H9 (cell line): Measurements from ENCODE around the gene CCDC70. TPM values are rescaled to one million over a fixed set of nuclear protein-coding genes. Genes with fewer than 3 reads are reported as not detected.

ENCODE experiments used
- DNase-seq: peaks from one replicate; pipeline ENCODE4 v3.0.0-alpha.2; 2017
- H2AFZ ChIP-seq: one replicate; pipeline ENCODE4 v1.6.1; 2013; ENCODE audit warnings: mild to moderate bottlenecking, low read length, control low read depth, moderate library complexity
- H2AK5ac ChIP-seq: 2 replicates; pipeline ENCODE4 v1.6.1; 2013; ENCODE audit warnings: low read length, control low read depth, mixed read lengths; ENCODE audit not compliant: insufficient read length
- H2BK120ac ChIP-seq: one replicate; pipeline ENCODE4 v1.6.1; 2013; ENCODE audit warnings: low read depth, mild to moderate bottlenecking, low read length, control low read depth, inconsistent platforms; ENCODE audit not compliant: poor library complexity, severe bottlenecking
- H2BK12ac ChIP-seq: 2 replicates; pipeline ENCODE4 v1.6.1; 2013; ENCODE audit warnings: low read length, control low read depth, mixed read lengths, low read depth; ENCODE audit not compliant: insufficient read length
- H2BK15ac ChIP-seq: 2 replicates; pipeline ENCODE4 v1.6.1; 2013; ENCODE audit warnings: low read depth, low read length, control low read depth
- H2BK20ac ChIP-seq: one replicate; pipeline ENCODE4 v1.6.1; 2013; ENCODE audit warnings: low read depth, mild to moderate bottlenecking, low read length, control low read depth, inconsistent platforms; ENCODE audit not compliant: poor library complexity, severe bottlenecking
- H2BK5ac ChIP-seq: 2 replicates; pipeline ENCODE4 v1.6.1; 2013; ENCODE audit warnings: low read length, control low read depth, mixed read lengths; ENCODE audit not compliant: insufficient read length
- H3K14ac ChIP-seq: 2 replicates; pipeline ENCODE4 v1.6.1; 2013; ENCODE audit warnings: low read length, control low read depth; ENCODE audit not compliant: insufficient read depth
- H3K18ac ChIP-seq: 2 replicates; pipeline ENCODE4 v1.6.1; 2013; ENCODE audit warnings: low read depth, mild to moderate bottlenecking, mixed read lengths, low read length, control low read depth; ENCODE audit not compliant: insufficient read length
- H3K23ac ChIP-seq: 2 replicates; pipeline ENCODE4 v1.6.1; 2013; ENCODE audit warnings: low read length, control low read depth, mixed read lengths, low read depth; ENCODE audit not compliant: insufficient read length
- H3K23me2 ChIP-seq: 2 replicates; pipeline ENCODE4 v1.6.1; 2013; ENCODE audit warnings: low read depth, mild to moderate bottlenecking, mixed read lengths, low read length, control low read depth; ENCODE audit not compliant: insufficient read length, poor library complexity, severe bottlenecking
- H3K27ac ChIP-seq: 2 replicates; pipeline ENCODE4 v1.5.1; 2013; ENCODE audit warnings: low read length, control low read depth, mixed read lengths, low read depth; ENCODE audit not compliant: insufficient read length
- H3K27me3 ChIP-seq: 2 replicates; pipeline ENCODE4 v1.6.1; 2013; ENCODE audit warnings: low read length, control low read depth, inconsistent platforms; ENCODE audit not compliant: insufficient read depth
- H3K4ac ChIP-seq: 2 replicates; pipeline ENCODE4 v1.6.1; 2013; ENCODE audit warnings: low read depth, mild to moderate bottlenecking, control low read depth, inconsistent platforms, low read length, moderate library complexity
- H3K4me1 ChIP-seq: 2 replicates; pipeline ENCODE4 v1.6.1; 2013; ENCODE audit warnings: low read length, control low read depth, inconsistent platforms; ENCODE audit not compliant: insufficient read depth
- H3K4me2 ChIP-seq: 2 replicates; pipeline ENCODE4 v1.6.1; 2013; ENCODE audit warnings: low read length, control low read depth, mixed read lengths; ENCODE audit not compliant: insufficient read length, insufficient read depth
- H3K56ac ChIP-seq: 2 replicates; pipeline ENCODE4 v1.6.1; 2013; ENCODE audit warnings: low read depth, mild to moderate bottlenecking, mixed read lengths, low read length, control low read depth; ENCODE audit not compliant: insufficient read length
- H3K79me1 ChIP-seq: 2 replicates; pipeline ENCODE4 v1.6.1; 2013; ENCODE audit warnings: low read depth, mild to moderate bottlenecking, moderate library complexity, low read length, control low read depth, inconsistent platforms; ENCODE audit not compliant: insufficient read depth, poor library complexity, severe bottlenecking
- H3K79me2 ChIP-seq: 2 replicates; pipeline ENCODE4 v1.6.1; 2013; ENCODE audit warnings: low read length, control low read depth, inconsistent platforms; ENCODE audit not compliant: insufficient read depth
- H3K9ac ChIP-seq: 2 replicates; pipeline ENCODE4 v1.6.1; 2013; ENCODE audit warnings: low read length, control low read depth, mixed read lengths; ENCODE audit not compliant: insufficient read length; ENCODE audit errors: extremely low read depth
- H3K9me3 ChIP-seq: one replicate; pipeline ENCODE4 v1.6.1; 2013; ENCODE audit warnings: low read depth, low read length, inconsistent platforms; ENCODE audit not compliant: control insufficient read depth
- H3T11ph ChIP-seq: one replicate; pipeline ENCODE4 v1.6.1; 2013; ENCODE audit warnings: mild to moderate bottlenecking, low read length, control low read depth, inconsistent platforms
- H4K20me1 ChIP-seq: one replicate; pipeline ENCODE4 v1.6.1; 2013; ENCODE audit not compliant: control insufficient read depth, insufficient read length, insufficient read depth
- H4K5ac ChIP-seq: 2 replicates; pipeline ENCODE4 v1.6.1; 2013; ENCODE audit warnings: low read depth, mild to moderate bottlenecking, mixed read lengths, low read length, control low read depth; ENCODE audit not compliant: insufficient read length
- H4K8ac ChIP-seq: replicated peaks from 2 replicates; pipeline ENCODE4 v1.6.1; 2013; ENCODE audit warnings: low read length, control low read depth, mixed read lengths, low read depth; ENCODE audit not compliant: insufficient read length
- H4K91ac ChIP-seq: 2 replicates; pipeline ENCODE4 v1.6.1; 2013; ENCODE audit warnings: low read depth, mild to moderate bottlenecking, moderate library complexity, mixed read lengths, low read length, control low read depth; ENCODE audit not compliant: insufficient read length
- H3K27ac Mint-ChIP-seq, 3 experiments: 2 replicates in 2 of 3; 3 replicates in 1 of 3; pipeline ENCODE4 v1.8.0; 2020 to 2021; ENCODE audit warnings: mixed read lengths in 3 of 3, mild to moderate bottlenecking in 1 of 3, moderate library complexity in 1 of 3
- H3K27me3 Mint-ChIP-seq: 2 replicates; pipeline ENCODE4 v1.8.0; 2021; ENCODE audit warnings: low read depth, mild to moderate bottlenecking, moderate library complexity, mixed read lengths
- H3K36me3 Mint-ChIP-seq, 3 experiments: 2 replicates in 2 of 3; 3 replicates in 1 of 3; pipeline ENCODE4 v1.8.0; 2020 to 2021; ENCODE audit warnings: low read depth in 3 of 3, mixed read lengths in 3 of 3; ENCODE audit not compliant: insufficient read depth in 1 of 3
- H3K4me1 Mint-ChIP-seq, 2 experiments: 2 replicates each; pipeline ENCODE4 v1.8.0; 2020; ENCODE audit warnings: mixed read lengths in 2 of 2
- H3K4me3 Mint-ChIP-seq, 2 experiments: 2 replicates in 1 of 2; 3 replicates in 1 of 2; pipeline ENCODE4 v1.8.0; 2020 to 2021; ENCODE audit warnings: mild to moderate bottlenecking in 2 of 2, mixed read lengths in 2 of 2, moderate library complexity in 1 of 2
- H3K9me3 Mint-ChIP-seq, 2 experiments: 2 replicates in 1 of 2; 3 replicates in 1 of 2; pipeline ENCODE4 v1.8.0; 2020; ENCODE audit warnings: mild to moderate bottlenecking in 2 of 2, mixed read lengths in 2 of 2, moderate library complexity in 1 of 2
- CTCF ChIP-seq: fragments of 200-600 bp; sonication (generic); conservative IDR thresholded peaks from 3 replicates; pipeline ENCODE4 v1.8.0; 2021; ENCODE audit warnings: antibody characterized with exemption, mild to moderate bottlenecking
- WGBS: extraction: QIAGEN DNeasy Blood & Tissue Kit; methylation state at CpG from one replicate; pipeline ENCODE4 v1.1.7; 2013; ENCODE audit warnings: missing lambda C conversion rate, low lambda C conversion rate, mixed read lengths; ENCODE audit not compliant: insufficient read length; ENCODE audit errors: extremely low coverage; 5-methylcytosine and 5-hydroxymethylcytosine counted together
- total RNA-seq: library from RNA; stranded (reverse); gene quantifications from 2 replicates; pipeline ENCODE4 v1.2.1, GENCODE V29; 2021

The CCDC70 gene
- total RNA-seq, 1 experiment from 2014 or later = not detected

- peaks cover 2% of the 10 kb centered on the region; the same call in 1 of the 2 replicates for H3K27me3 ChIP-seq
- H2BK5ac ChIP-seq = no peak overlapping the region
- H3K79me1 ChIP-seq = no peaks in the 10 kb centered on the region
- H2BK15ac ChIP-seq = no peak overlapping the region; the same call in 1 of the 2 replicates
- no peak overlapping the region for H2BK20ac ChIP-seq
- no peak overlapping the region for H3K9ac ChIP-seq
- H3K4me1 ChIP-seq = peaks cover 6% of the 10 kb centered on the region; the same call in 1 of the 2 replicates
- WGBS = no CpG with 5 or more reads among the region's 3 CpGs
- H2AK5ac ChIP-seq = no peak overlapping the region
- H2BK12ac ChIP-seq = no peak overlapping the region
- H3K27me3 Mint-ChIP-seq = peaks cover 2% of the 10 kb centered on the region
- no peak overlapping the region for H3K4ac ChIP-seq
- no peaks in the 10 kb centered on the region for H4K20me1 ChIP-seq
- DNase-seq = no peak
- TF ChIP-seq CTCF = no peak
- no peak overlapping the region for H3K18ac ChIP-seq
- no peaks in the 10 kb centered on the region for H3K36me3 Mint-ChIP-seq
- H3K9me3 Mint-ChIP-seq = no peaks in the 10 kb centered on the region
- H3K79me2 ChIP-seq = no peaks in the 10 kb centered on the region
- H2BK120ac ChIP-seq = no peak overlapping the region
- H3K4me1 Mint-ChIP-seq = peaks cover 37 to 40% of the 10 kb centered on the region in 2 experiments
- H2AFZ ChIP-seq = no peak overlapping the region
- no peak overlapping the region for H3T11ph ChIP-seq
- no peak overlapping the region for H4K8ac ChIP-seq
- no peak overlapping the region for H3K4me3 Mint-ChIP-seq
- 0 out of 2 replicates have a peak overlapping the region, but pooled peaks have one; percentile 1 for H3K14ac ChIP-seq
- no peak overlapping the region for H3K23ac ChIP-seq
- no peak overlapping the region for H4K5ac ChIP-seq
- H4K91ac ChIP-seq = no peak overlapping the region
- H3K27ac ChIP-seq = no peak overlapping the region
- H3K4me2 ChIP-seq = no peak overlapping the region
- H3K56ac ChIP-seq = no peak overlapping the region
- no peaks in the 10 kb centered on the region for H3K9me3 ChIP-seq
- peaks cover 4% of the 10 kb centered on the region for H3K23me2 ChIP-seq
- H3K27ac Mint-ChIP-seq = peak overlapping the region in 1 of 3 experiments; percentile 33; a peak in 1 of 7 replicates
Measured at GRCh38 chr13:51819544-51819943, 42.2 kb upstream of the CCDC70 start.
